Caco-2 (cell line): ENCODE results near the gene CPZ. TPM values are rescaled to one million over a fixed set of nuclear protein-coding genes. Genes with fewer than 3 reads are reported as not detected.
"Not testable (repeated sequence)": the region's sequence is repeated elsewhere in the genome, so short reads cannot be mapped to it uniquely, and the experiment has no call there.

Experiments
- BruUV-seq: library from RNA; stranded (reverse); fragments of 400-500 nt; replicated peaks from 2 replicates; lab custom pipeline; 2021; lab: Mats Ljungman, UMichigan
- CTCF ChIA-PET: fragments of 300-600 bp; sonication (Branson Sonifier 250); formaldehyde crosslinking; loops from one replicate; lab custom pipeline; 2022; ENCODE audit warnings: antibody characterized with exemption; lab: Charles Lee
- POLR2A ChIA-PET: fragments of 300-600 bp; sonication (Branson Sonifier 250); formaldehyde crosslinking; loops from one replicate; lab custom pipeline; 2022; ENCODE audit warnings: antibody characterized with exemption; lab: Charles Lee
- DNase-seq, 2 experiments: peaks; one replicate each; pipeline versions ENCODE4 v3.0.0 to v3.0.0-alpha.2; 2020 to 2022
- H3K27me3 ChIP-seq: replicated peaks from 2 replicates; pipeline ENCODE4 v1.6.0; 2011; ENCODE audit warnings: low read length; ENCODE audit not compliant: control insufficient read depth, insufficient read depth
- H3K36me3 ChIP-seq: 2 replicates; pipeline ENCODE4 v1.5.1; 2011; ENCODE audit warnings: low read length; ENCODE audit not compliant: control insufficient read depth, insufficient read depth
- H3K4me1 ChIP-seq: fragments of 250-450 bp; sonication (Bioruptor Pico); 2 replicates; pipeline ENCODE4 v1.5.1; 2020; ENCODE audit warnings: mild to moderate bottlenecking
- H3K4me3 ChIP-seq: 2 replicates; pipeline ENCODE4 v1.5.1; 2011; ENCODE audit warnings: low read depth, mild to moderate bottlenecking, control low read depth, low read length
- H3K9me3 ChIP-seq: fragments of 250-450 bp; sonication (Bioruptor Pico); 2 replicates; pipeline ENCODE4 v1.5.1; 2020; ENCODE audit warnings: mild to moderate bottlenecking, moderate library complexity
- H3K27ac Mint-ChIP-seq: one replicate; pipeline ENCODE4 v1.8.0; 2022; ENCODE audit warnings: mixed read lengths; ENCODE audit not compliant: unreplicated experiment
- H3K27me3 Mint-ChIP-seq: one replicate; pipeline ENCODE4 v1.8.0; 2022; ENCODE audit warnings: mixed read lengths; ENCODE audit not compliant: insufficient read depth, unreplicated experiment
- H3K36me3 Mint-ChIP-seq: one replicate; pipeline ENCODE4 v1.8.0; 2022; ENCODE audit warnings: mild to moderate bottlenecking, mixed read lengths; ENCODE audit not compliant: insufficient read depth, unreplicated experiment
- H3K4me1 Mint-ChIP-seq: one replicate; pipeline ENCODE4 v1.8.0; 2022; ENCODE audit warnings: low read depth, mixed read lengths; ENCODE audit not compliant: unreplicated experiment
- H3K4me3 Mint-ChIP-seq: one replicate; pipeline ENCODE4 v1.8.0; 2022; ENCODE audit warnings: mild to moderate bottlenecking, moderate library complexity, mixed read lengths; ENCODE audit not compliant: unreplicated experiment
- H3K9me3 Mint-ChIP-seq: one replicate; pipeline ENCODE4 v1.8.0; 2022; ENCODE audit warnings: mixed read lengths; ENCODE audit not compliant: unreplicated experiment
- CTCF ChIP-seq, 2 experiments: fragments of 200-600 bp in 1 of 2; IDR thresholded peaks; 1 replicate in 1 of 2; 2 replicates in 1 of 2; pipeline versions ENCODE4 v1.5.1 to v1.8.0; 2011 to 2022; ENCODE audit warnings: antibody characterized with exemption in 1 of 2, control low read depth in 1 of 2, inconsistent platforms in 1 of 2, low read depth in 1 of 2, low read length in 1 of 2, mild to moderate bottlenecking in 1 of 2, moderate library complexity in 1 of 2; ENCODE audit not compliant: insufficient read depth in 1 of 2, severe bottlenecking in 1 of 2, unreplicated experiment in 1 of 2
- intact Hi-C: fragments of 100-400 bp; cut with micrococcal nuclease; formaldehyde crosslinking; loops from one replicate; pipeline ENCODE4 v1.10.0; 2022; ENCODE audit not compliant: unreplicated experiment
- total RNA-seq: library from RNA; stranded (reverse); gene quantifications from 2 replicates; pipeline ENCODE4 v1.2.3, GENCODE V29; 2022

Gene CPZ
- total RNA-seq, 1 experiment from 2014 or later, result 7.7 TPM

GRCh38 chr4:8635897-8636554 lies 43.5 kb downstream of the CPZ start:
- H3K4me1 Mint-ChIP-seq, H3K4me1 ChIP-seq, H3K36me3 ChIP-seq, H3K36me3 Mint-ChIP-seq, H3K9me3 Mint-ChIP-seq, H3K4me3 Mint-ChIP-seq, H3K9me3 ChIP-seq, H3K27ac Mint-ChIP-seq, H3K27me3 ChIP-seq, H3K4me3 ChIP-seq, BruUV-seq, POLR2A ChIA-PET, DNase-seq, intact Hi-C loops, H3K27me3 Mint-ChIP-seq: not testable (repeated sequence)
- CTCF ChIA-PET, result interaction anchor here (0.7 kb wide), 1 partner anchor 308 kb away, joined by 3 read pairs; no protein-coding TSS in a partner anchor

DNA sequence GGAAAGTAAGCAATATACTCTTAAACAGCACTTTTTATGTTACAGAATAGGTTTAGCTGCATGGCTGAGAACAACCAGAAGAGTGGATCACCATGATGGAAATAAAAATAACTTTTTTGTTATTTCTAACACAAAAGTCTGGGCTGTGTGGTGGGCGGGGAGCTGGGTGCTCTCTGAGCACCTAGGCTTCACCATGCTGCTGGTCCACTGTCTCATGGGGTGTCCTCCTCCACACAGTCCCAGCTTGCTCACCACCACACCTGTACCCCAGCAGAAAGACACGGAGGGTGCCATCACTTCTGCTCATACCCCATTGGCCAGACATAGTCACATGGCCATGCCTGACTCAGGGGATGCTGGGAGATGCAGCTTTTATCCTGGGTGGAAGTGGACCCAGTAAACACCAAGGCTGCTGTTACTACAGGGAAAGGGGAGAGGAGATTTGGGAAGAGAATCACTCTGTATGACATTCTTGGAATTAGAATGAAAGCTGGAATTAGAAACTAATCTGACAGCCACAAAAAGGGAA lies 45.0 kb downstream of the CPZ start:
- Mint-ChIP-seq H3K4me3 (no peak overlapping the region), H3K4me1 (no peaks in the 10 kb centered on the region), H3K27ac (no peak overlapping the region), H3K36me3 (no peaks in the 10 kb centered on the region), H3K9me3 (no peaks in the 10 kb centered on the region), H3K27me3 (peaks cover 8% of the 10 kb centered on the region)
- peak in 1 of 2 experiments; percentile 26 for DNase-seq
- BruUV-seq, result no TSS peak
- TF ChIP-seq CTCF (IDR thresholded peaks at IDR 0.05; ENCODE audit: insufficient read depth in 1 of 2, low read depth in 1 of 2, low read length in 1 of 2, severe bottlenecking in 1 of 2, unreplicated experiment in 1 of 2), result no peak
- Histone ChIP-seq H3K4me1 (no peaks in the 10 kb centered on the region), H3K36me3 (no peaks in the 10 kb centered on the region), H3K27me3 (no peaks in the 10 kb centered on the region), H3K9me3 (no peaks in the 10 kb centered on the region), H3K4me3 (no peak overlapping the region)
- ChIA-PET CTCF (no interaction called here), POLR2A (no interaction called here)
- intact Hi-C loops, result no loop called here

DNA sequence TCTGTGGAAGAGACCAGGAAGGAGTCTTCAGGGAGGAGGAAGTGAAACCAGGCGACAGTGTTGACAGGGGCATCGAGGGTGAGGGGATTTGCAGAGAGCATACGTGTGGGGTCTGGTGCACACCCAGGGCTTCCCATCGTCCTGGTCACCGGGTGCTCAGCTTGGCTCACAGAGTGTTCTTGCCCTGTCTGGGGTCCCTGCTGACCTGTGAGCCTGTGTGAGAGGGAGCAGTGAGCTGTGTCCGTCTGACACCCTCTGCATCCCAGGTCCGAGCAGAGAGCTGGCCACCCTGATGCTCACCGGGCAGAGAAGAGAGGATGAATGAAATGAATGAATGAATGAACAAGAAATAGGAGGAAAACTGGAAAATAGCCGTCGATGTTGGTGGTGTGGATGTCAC lies 46.5 kb downstream of the CPZ start:
- Histone ChIP-seq H3K4me3 (no peak overlapping the region), H3K4me1 (no peaks in the 10 kb centered on the region), H3K9me3 (no peaks in the 10 kb centered on the region), H3K27me3 (no peaks in the 10 kb centered on the region), H3K36me3 (no peaks in the 10 kb centered on the region)
- Mint-ChIP-seq H3K4me1 (no peaks in the 10 kb centered on the region), H3K36me3 (no peaks in the 10 kb centered on the region), H3K27ac (no peak overlapping the region), H3K9me3 (no peaks in the 10 kb centered on the region), H3K27me3 (peaks cover 8% of the 10 kb centered on the region), H3K4me3 (no peak overlapping the region)
- CTCF ChIA-PET, result no interaction called here
- no TSS peak for BruUV-seq
- TF ChIP-seq CTCF (IDR thresholded peaks at IDR 0.05; ENCODE audit: insufficient read depth in 1 of 2, low read depth in 1 of 2, low read length in 1 of 2, severe bottlenecking in 1 of 2, unreplicated experiment in 1 of 2), result no peak
- peak in 1 of 2 experiments; percentile 8 for DNase-seq
- intact Hi-C loops, result no loop called here
- POLR2A ChIA-PET, result no interaction called here
